Uterus (tissue), 4 donors: ENCODE results near the gene LPO. TPM values are rescaled to one million over a fixed set of nuclear protein-coding genes. Genes with fewer than 3 reads are reported as not detected.

Experiments
- DNase-seq, 2 donors: peaks; one replicate each; pipeline ENCODE4 v3.0.0-alpha.2; 2019 to 2020
- H3K27ac ChIP-seq, 2 donors: fragments of 200-600 bp; sonication (generic); 1 replicate in 1 of 2; 2 replicates in 1 of 2; pipeline ENCODE4 v1.5.1; 2016 to 2018
- H3K27me3 ChIP-seq, 2 donors: fragments of 200-600 bp; sonication (generic); one replicate each; pipeline ENCODE4 v1.5.1; 2018 to 2019; ENCODE audit warnings: control low read depth in 1 of 2
- H3K36me3 ChIP-seq, 2 donors: fragments of 200-600 bp; sonication (generic); one replicate each; pipeline ENCODE4 v1.5.1; 2019; ENCODE audit warnings: control low read depth in 1 of 2
- H3K4me1 ChIP-seq, 2 donors: fragments of 200-600 bp; sonication (generic); one replicate each; pipeline ENCODE4 v1.5.1; 2018 to 2019; ENCODE audit warnings: control low read depth in 1 of 2
- H3K4me3 ChIP-seq, 2 donors: fragments of 200-600 bp; sonication (generic); 1 replicate in 1 of 2; 2 replicates in 1 of 2; pipeline ENCODE4 v1.5.1; 2018 to 2019; ENCODE audit warnings: mild to moderate bottlenecking in 1 of 2
- H3K9me3 ChIP-seq, 2 donors: fragments of 200-600 bp; sonication (generic); one replicate each; pipeline ENCODE4 v1.5.1; 2019; ENCODE audit warnings: control low read depth in 1 of 2
- POLR2A ChIP-seq, 2 donors: fragments of 450-650 bp; IDR thresholded peaks; one replicate each; pipeline ENCODE4 v1.6.1; 2016; ENCODE audit warnings: antibody characterized with exemption in 2 of 2, mild to moderate bottlenecking in 1 of 2, moderate library complexity in 1 of 2
- intact Hi-C: fragments of 100-400 bp; cut with DNase I; formaldehyde crosslinking; loops from one replicate; pipeline ENCODE4 v1.15.1; 2023; ENCODE audit warnings: low total_unique reads
- total RNA-seq, 4 donors: library from RNA; depleted of rRNA in 3 of 4; stranded (reverse); fragments of >200 nt in 3 of 4; gene quantifications; one replicate each; pipeline versions ENCODE4 v1.1.0 to v1.2.4, GENCODE V29; 2014 to 2023
- TF ChIP-seq, protein P1 (sequence below), 4 experiments: fragments of 200-600 bp in 2 of 4; fragments of 450-650 bp in 2 of 4; sonication (generic) in 2 of 4; IDR thresholded peaks; one replicate each; pipeline ENCODE4 v1.5.1; 2016 to 2019; ENCODE audit warnings: antibody characterized with exemption in 4 of 4, mild to moderate bottlenecking in 2 of 4, moderate library complexity in 1 of 4
- donor health status: DM: yes; HTN: yes; CAD: no.

Gene LPO
- total RNA-seq, 4 donors from 2014 or later = not detected

DNA sequence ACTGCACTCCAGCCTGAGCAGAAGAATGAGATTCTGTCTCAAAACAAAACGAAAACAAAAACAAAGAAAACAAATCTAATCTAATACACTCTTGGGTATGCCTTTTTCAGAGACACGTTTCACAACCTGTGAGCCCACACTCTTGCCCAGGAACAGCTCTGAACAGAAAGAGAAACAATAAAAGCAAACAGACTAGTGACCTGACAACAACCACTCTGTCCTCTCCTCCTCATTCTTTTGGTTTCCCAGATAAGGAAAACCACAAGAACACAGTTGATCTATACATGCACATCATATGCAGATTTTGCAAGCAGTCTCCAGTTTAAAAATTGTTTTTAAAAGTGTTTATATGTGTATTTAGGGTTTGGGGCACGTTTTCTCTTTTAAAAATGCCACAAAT is 20.6 kb upstream of the LPO start:
- intact Hi-C loops = no loop called here
- H3K9me3 ChIP-seq = no peaks in the 10 kb centered on the region

DNA sequence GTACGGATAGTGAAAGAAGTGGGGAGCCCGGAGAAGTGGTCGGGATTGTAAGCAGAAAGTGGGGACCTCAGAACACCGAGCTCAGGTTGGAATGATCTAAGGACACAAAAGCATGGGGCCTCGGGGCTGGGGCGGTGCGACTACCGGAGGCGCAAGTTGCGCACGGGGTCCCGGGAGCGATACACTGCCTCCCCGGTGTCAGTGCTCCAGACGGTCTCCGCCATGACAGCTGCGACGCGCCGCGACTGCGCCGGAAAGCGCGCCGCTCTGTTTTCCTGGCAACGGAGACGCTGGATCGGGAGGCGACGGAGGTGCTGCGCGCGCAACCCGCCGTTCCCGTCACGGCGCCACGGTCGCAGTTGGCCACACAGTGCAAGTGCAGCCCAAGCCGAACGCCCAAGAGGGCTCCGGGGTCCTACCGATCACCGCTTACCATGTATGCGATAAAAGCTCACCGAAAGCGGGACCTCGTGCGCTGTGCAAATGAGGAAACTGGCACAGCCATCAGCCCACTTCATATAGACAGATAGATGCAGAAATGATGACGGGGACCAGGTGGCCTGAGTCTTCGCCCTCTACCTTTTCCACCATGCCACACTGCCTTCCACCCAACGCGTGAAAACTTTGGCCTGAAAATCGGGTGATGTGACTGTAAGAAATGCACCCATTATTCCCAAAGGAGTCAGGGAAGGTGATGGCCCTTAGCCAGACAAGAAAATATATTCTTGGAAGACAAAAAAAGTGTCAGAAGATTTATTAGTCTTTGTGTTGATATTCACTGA is 19.2 kb upstream of the LPO start, which contains the start of gene MKS1:
Gene MKS1, minus strand, starts transcription at position 249 of the 782 bp plus-strand sequence. Its CDS starts 25 bp downstream, at position 224.
- TF ChIP-seq, protein P1, sequence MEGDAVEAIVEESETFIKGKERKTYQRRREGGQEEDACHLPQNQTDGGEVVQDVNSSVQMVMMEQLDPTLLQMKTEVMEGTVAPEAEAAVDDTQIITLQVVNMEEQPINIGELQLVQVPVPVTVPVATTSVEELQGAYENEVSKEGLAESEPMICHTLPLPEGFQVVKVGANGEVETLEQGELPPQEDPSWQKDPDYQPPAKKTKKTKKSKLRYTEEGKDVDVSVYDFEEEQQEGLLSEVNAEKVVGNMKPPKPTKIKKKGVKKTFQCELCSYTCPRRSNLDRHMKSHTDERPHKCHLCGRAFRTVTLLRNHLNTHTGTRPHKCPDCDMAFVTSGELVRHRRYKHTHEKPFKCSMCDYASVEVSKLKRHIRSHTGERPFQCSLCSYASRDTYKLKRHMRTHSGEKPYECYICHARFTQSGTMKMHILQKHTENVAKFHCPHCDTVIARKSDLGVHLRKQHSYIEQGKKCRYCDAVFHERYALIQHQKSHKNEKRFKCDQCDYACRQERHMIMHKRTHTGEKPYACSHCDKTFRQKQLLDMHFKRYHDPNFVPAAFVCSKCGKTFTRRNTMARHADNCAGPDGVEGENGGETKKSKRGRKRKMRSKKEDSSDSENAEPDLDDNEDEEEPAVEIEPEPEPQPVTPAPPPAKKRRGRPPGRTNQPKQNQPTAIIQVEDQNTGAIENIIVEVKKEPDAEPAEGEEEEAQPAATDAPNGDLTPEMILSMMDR (IDR thresholded peaks at IDR 0.05) = peak; percentile 61 to 84 (median 79)
- TF ChIP-seq POLR2A (IDR thresholded peaks at IDR 0.05) = peak; percentile 14 to 66
- Histone ChIP-seq H3K27me3 (no peaks in the 10 kb centered on the region), H3K4me3 (peak within 1 kb of the TSS; percentile 64 to 81), H3K9me3 (no peaks in the 10 kb centered on the region), H3K4me1 (no peaks in the 10 kb centered on the region), H3K36me3 (no peaks in the 10 kb centered on the region), H3K27ac (peak within 1 kb of the TSS; percentile 54 to 84)
- intact Hi-C loops = no loop called here
- peak; percentile 91 to 95 for DNase-seq

More for the DNA sequence above, 20.6 kb upstream of the LPO start:
- no peak for TF ChIP-seq POLR2A (IDR thresholded peaks at IDR 0.05)
- TF ChIP-seq, protein P1 (IDR thresholded peaks at IDR 0.05) = no peak
- no peak for DNase-seq
- H3K27me3 ChIP-seq = no peaks in the 10 kb centered on the region
- no peak overlapping the region for H3K27ac ChIP-seq
- H3K4me1 ChIP-seq = no peaks in the 10 kb centered on the region
- H3K4me3 ChIP-seq = no peak overlapping the region
- no peaks in the 10 kb centered on the region for H3K36me3 ChIP-seq

DNA sequence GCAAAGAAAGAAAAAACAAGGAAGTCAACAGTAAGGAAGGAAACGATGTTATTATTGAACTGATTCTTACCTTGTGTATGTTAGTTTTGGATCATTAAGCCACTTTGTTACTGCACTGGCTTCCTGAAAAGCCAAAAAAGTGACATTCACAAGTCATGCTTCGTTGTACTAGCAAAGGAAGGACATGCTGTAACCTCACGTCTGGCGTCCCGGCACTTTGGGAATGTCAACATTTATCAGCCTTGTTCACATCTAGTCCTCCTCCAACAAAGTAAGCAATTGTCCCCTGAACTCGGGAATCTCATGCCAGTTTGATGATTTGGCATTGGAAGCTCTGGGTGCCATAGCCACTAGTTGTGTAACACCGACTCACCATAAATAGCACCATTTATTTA is 18.6 kb upstream of the LPO start:
- intact Hi-C loops = no loop called here
- no peaks in the 10 kb centered on the region for H3K4me1 ChIP-seq
- TF ChIP-seq, protein P1 (IDR thresholded peaks at IDR 0.05) = no peak
- no peak for TF ChIP-seq POLR2A (IDR thresholded peaks at IDR 0.05)
- no peaks in the 10 kb centered on the region for H3K36me3 ChIP-seq
- no peaks in the 10 kb centered on the region for H3K9me3 ChIP-seq
- H3K27ac ChIP-seq = peak overlapping the region; percentile 54 to 84
- peak overlapping the region; percentile 64 to 81 for H3K4me3 ChIP-seq
- no peaks in the 10 kb centered on the region for H3K27me3 ChIP-seq
- no peak for DNase-seq

DNA sequence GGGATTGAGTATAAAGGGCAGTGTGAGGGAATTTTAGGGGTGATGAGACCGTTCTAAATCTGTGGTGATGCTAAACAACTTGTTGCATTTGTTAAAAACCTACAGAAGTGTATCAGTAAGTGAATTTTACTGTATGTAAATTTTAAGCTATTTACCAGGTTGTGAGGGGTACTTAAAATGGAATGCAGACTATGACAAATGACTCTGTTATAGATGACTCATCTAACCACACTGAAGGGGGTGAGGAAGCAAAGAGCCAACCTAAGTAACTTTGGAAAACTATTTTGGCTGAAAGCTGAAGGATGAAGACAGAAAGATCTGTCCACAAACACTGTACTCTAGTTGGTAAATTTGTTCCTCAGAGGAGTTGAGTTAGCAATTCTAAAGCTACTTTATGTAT is 14.1 kb upstream of the LPO start:
- DNase-seq = no peak
- Histone ChIP-seq H3K27ac (no peak overlapping the region), H3K4me1 (no peaks in the 10 kb centered on the region), H3K4me3 (no peak overlapping the region), H3K9me3 (no peaks in the 10 kb centered on the region), H3K36me3 (no peaks in the 10 kb centered on the region), H3K27me3 (no peaks in the 10 kb centered on the region)
- intact Hi-C loops = no loop called here
- TF ChIP-seq, protein P1 (IDR thresholded peaks at IDR 0.05) = no peak
- TF ChIP-seq POLR2A (IDR thresholded peaks at IDR 0.05) = no peak

DNA sequence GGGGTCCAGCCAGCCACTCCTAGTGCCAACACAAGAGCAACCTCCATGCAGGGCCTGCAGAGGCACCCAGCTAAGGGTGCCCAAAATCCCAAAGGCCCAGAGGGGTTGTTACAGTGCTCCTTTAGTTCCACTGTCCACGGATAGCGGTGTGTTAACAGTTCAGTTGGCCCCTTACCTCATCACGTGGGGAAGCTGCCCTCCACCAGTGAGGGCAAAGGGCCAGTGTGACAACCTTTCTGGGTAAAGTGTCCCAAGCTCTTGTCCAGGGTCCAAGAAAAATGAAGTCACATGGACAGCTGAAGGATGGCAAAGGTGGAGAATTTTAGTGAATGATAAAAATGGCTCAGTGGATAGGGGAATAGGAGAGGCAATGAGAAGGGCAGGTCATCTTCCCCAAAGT is 10.7 kb upstream of the LPO start:
- Histone ChIP-seq H3K27ac (no peak overlapping the region), H3K4me3 (no peak overlapping the region), H3K9me3 (no peaks in the 10 kb centered on the region), H3K27me3 (no peaks in the 10 kb centered on the region), H3K36me3 (no peaks in the 10 kb centered on the region), H3K4me1 (no peaks in the 10 kb centered on the region)
- intact Hi-C loops = no loop called here
- TF ChIP-seq, protein P1 (IDR thresholded peaks at IDR 0.05) = no peak
- no peak for TF ChIP-seq POLR2A (IDR thresholded peaks at IDR 0.05)
- DNase-seq = no peak
